Ascending aorta (tissue), 2 donors: ENCODE measurements around the gene SULT1A3. TPM values are rescaled to one million over a fixed set of nuclear protein-coding genes. Genes with fewer than 3 reads are reported as not detected.
"Not testable (repeated sequence)": the region's sequence is repeated elsewhere in the genome, so short reads cannot be mapped to it uniquely, and the experiment has no call there.

Experiments used
- DNase-seq, 2 donors: peaks; one replicate each; pipeline ENCODE4 v3.0.0-alpha.2; 2019; ENCODE audit warnings: low spot score in 2 of 2
- H3K27ac ChIP-seq, 2 donors: fragments of 200-600 bp; sonication (generic); one replicate each; pipeline ENCODE4 v1.5.1; 2016 to 2017; ENCODE audit warnings: mild to moderate bottlenecking in 1 of 2
- H3K27me3 ChIP-seq: fragments of 200-600 bp; sonication (generic); one replicate; pipeline ENCODE4 v1.5.1; 2017
- H3K36me3 ChIP-seq, 2 donors: fragments of 200-600 bp; sonication (generic); one replicate each; pipeline ENCODE4 v1.5.1; 2016
- H3K4me1 ChIP-seq, 2 donors: fragments of 200-600 bp; sonication (generic); one replicate each; pipeline ENCODE4 v1.5.1; 2016 to 2017; ENCODE audit warnings: mild to moderate bottlenecking in 1 of 2
- H3K4me3 ChIP-seq, 2 donors: fragments of 200-600 bp; sonication (generic); one replicate each; pipeline ENCODE4 v1.5.1; 2016 to 2017; ENCODE audit warnings: mild to moderate bottlenecking in 1 of 2
- H3K9me3 ChIP-seq, 2 donors: fragments of 200-600 bp; sonication (generic); one replicate each; pipeline ENCODE4 v1.5.1; 2016
- intact Hi-C: fragments of 100-400 bp; cut with DNase I; formaldehyde crosslinking; loops from one replicate; pipeline ENCODE4 v1.15.1; 2023
- total RNA-seq: library from RNA; depleted of rRNA; stranded (reverse); fragments of >200 nt; gene quantifications from one replicate; pipeline ENCODE4 v1.1.0, GENCODE V29; 2016

Gene SULT1A3
- total RNA-seq, 1 donor from 2014 or later = 14.8 TPM

DNA sequence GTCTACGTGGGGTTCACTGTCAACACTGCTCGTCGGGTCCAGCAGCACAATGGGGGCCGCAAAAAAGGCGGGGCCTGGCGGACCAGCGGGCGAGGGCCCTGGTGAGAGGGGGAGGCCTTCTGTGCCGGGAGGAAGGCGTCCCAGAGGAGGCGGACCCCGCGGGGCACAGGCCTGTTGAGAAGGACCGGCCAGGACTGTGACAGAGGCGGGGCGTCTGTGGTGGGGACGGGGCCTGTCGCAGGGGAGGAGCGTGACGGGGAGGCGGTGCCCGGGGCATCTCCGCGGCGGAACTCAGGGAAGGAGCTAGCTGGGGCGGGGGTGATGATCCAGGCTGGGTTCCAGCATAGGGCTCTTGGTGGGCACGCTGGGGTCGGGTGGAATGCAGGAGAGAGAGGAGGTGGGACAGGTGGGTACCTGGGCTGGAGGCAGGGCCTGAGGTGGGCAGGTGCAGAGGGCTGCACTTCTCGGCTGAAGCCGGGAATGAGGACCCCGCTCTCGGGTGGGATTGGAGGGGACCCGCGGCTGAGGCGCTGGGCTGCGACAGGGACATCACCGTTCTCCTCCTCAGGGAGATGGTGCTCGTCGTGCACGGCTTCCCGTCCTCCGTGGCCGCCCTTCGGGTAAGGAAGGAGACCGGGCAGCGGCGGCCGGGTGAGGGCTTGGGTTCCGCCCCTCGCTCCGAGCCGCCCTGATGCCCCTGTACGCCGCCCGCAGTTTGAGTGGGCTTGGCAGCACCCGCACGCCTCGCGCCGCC, 4.7 kb upstream of the SULT1A3 start:
- H3K27ac ChIP-seq = peak overlapping the region in 1 of 2 donors; percentile 46
- H3K4me3 ChIP-seq = peak overlapping the region in 1 of 2 donors; percentile 66
- peak in 1 of 2 donors; percentile 50 for DNase-seq

DNA sequence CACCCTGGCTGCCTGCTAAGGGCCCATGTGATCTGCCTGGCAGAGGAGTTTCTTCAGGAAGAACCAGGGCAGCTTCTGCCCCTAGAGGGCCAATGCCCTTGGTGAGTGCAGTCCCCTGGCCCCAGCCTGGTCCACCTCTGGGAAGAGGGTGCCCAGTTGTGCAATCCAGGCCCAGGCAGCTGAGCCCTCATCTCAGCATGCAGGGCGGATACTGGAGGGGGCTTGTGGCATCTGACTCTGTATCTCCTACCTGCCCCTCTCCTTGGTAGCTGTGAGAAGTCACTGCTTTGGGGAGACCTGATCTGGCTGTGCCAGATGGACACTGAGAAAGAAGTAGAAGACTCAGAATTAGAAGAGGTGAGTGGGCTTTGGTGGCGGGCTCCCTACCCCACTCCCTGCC, 2.1 kb upstream of the SULT1A3 start:
- H3K9me3 ChIP-seq, H3K27me3 ChIP-seq, H3K27ac ChIP-seq, intact Hi-C loops, H3K4me3 ChIP-seq, H3K4me1 ChIP-seq, H3K36me3 ChIP-seq: not testable (repeated sequence)
- DNase-seq = peak; percentile 5 to 44

More for the DNA sequence above, 4.7 kb upstream of the SULT1A3 start:
- H3K9me3 ChIP-seq, intact Hi-C loops, H3K27me3 ChIP-seq, H3K4me1 ChIP-seq, H3K36me3 ChIP-seq: not testable (repeated sequence)

DNA sequence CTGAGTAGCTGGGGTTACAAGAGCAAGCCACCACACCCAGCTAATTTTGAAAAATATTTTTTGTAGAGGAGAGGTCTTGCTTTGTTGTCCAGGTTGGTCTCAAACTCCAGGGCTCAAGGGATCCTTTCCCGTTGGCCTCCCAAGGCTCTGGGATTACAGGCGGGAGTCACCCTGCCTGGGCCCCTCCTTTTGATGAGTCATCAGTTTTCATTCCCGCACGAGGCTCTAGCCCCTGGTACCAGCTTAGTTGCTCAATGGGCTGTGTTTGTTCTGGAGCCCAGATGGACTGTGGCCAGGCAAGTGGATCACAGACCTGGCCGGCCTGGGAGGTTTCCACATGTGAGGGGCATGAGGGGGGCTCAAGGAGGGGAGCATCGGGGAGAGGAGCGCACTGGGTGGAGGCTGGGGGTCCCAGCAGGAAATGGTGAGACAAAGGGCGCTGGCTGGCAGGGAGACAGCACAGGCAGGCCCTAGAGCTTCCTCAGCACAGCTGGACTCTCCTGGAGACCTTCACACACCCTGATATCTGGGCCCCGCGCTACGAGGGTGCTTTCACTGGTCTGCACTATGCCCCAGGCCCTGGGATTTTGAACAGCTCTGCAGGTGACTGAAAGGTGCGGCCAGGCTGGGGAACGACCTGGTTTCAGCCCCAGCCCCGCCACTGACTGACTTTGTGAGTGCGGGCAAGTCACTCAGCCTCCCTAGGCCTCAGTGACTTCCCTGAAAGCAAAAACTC, 721 bp downstream of the SULT1A3 start:
- DNase-seq, H3K27me3 ChIP-seq, H3K27ac ChIP-seq, H3K9me3 ChIP-seq, H3K36me3 ChIP-seq, H3K4me1 ChIP-seq, H3K4me3 ChIP-seq, intact Hi-C loops: not testable (repeated sequence)

DNA sequence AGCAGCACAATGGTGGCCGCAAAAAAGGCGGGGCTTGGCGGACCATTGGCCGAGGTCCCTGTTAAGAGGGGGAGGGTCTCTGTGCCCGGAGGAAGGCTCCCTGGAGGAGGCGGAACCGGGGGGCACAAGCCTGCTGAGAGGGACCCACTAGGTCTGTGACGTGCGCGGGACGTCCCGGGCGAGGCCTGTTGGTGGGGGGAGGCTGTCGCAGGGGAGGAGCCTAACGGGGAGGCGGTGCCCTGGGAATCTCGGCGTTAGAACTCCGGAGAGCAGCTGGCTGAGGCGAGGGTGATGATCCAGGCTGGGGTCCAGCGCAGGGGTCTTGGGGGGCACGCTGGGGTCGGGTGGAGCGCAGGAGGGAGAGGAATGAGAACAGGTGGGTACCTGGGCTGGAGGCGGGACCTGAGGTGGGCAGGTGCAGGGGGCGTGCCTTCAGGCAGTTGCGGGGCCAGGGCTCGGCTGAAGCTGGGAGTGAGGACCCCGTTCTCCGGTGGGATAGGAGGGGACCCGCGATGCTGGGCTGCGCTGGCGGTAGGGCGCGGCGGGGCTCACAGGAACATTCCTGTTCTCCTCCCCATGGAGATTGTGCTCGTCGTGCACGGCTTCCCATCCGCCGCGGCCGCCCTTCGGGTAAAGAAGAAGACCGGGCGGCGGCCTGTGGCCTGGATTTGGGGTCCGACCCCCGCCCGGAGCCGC, 6.6 kb downstream of the SULT1A3 start:
- not testable (repeated sequence) for H3K9me3 ChIP-seq, H3K27ac ChIP-seq
- peak in 1 of 2 donors; percentile 27 for DNase-seq

DNA sequence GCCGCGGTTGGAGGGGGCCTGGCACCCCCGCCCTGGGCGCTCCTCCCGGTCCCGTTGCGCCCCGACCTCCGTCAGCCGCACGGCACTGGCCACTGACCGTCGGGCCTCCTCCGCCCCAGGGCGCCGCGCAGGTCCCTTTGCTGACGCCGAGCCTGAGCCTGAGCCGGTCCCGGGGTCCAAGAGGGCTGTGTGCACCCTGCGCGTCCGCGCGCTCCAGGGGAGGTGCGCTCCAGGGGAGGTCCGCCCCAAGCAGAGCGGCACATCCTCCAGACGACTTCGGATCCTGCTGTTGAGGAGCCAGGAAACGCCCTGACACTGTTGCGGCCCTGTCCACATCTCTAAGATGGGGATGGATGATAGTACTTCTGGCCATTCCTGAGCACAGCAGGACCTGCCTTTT, 7.2 kb downstream of the SULT1A3 start:
- H3K4me3 ChIP-seq = peak overlapping the region; percentile 48 to 68
- H3K27ac ChIP-seq, H3K4me1 ChIP-seq, H3K9me3 ChIP-seq, DNase-seq, intact Hi-C loops, H3K36me3 ChIP-seq, H3K27me3 ChIP-seq: not testable (repeated sequence)

More for the DNA sequence above, 6.6 kb downstream of the SULT1A3 start:
- H3K27me3 ChIP-seq, H3K36me3 ChIP-seq, H3K4me1 ChIP-seq, intact Hi-C loops: not testable (repeated sequence)
- peak overlapping the region; percentile 48 to 68 for H3K4me3 ChIP-seq

DNA sequence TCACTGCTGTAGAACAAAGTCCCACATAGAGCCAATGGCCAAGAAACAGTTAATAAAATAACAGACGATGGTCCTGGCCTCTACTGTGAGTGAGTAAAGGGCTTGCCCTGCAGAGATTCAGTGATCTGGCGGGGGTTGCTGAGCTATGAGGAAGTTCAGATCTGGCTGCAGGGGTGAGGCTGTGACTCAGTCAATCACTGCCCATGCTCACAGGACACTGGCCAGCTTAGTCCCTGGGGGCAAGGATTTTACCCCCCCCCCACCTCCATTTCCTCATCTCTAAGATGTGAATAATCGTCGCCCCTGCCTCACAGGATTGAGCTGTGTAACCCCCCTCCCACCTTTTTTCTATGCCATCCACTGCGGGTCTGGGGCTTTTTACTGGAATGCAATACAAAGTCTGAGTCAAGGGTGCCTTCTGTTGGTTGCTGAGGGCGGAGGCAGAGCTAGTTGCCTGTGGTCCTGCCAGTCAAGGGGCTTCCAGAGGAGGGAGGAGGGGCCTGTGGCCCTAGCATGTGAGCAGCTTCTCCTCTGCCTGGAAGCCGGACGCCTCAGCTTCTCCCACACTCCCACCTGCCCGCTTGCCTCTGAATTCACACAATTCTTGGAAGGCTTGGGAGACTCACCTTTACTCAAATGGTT, 8.1 kb downstream of the SULT1A3 start:
- H3K36me3 ChIP-seq, H3K4me3 ChIP-seq, H3K9me3 ChIP-seq, intact Hi-C loops, H3K27ac ChIP-seq, H3K4me1 ChIP-seq, H3K27me3 ChIP-seq: not testable (repeated sequence)
- peak; percentile 9 to 70 for DNase-seq

DNA sequence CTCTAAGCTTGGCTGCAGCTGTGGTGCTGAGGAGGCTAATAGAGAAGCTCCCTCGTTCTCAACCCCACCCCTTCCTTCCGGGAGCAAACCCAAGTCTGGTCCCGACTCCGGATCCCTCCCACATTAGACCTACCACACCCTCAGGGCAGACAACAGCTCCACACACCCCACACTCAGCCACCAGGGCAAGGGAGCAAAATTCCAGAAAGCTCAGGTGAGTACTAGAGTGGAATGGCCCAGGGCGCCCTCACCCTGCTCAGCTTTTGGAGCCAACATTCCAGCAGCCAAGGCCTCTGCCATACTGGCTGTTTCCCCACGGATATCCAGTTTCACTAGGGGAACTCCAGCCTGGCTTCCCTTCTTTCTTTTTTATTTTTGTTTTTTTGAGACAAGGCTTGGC, 10.0 kb downstream of the SULT1A3 start:
- H3K36me3 ChIP-seq, intact Hi-C loops, H3K4me3 ChIP-seq, H3K4me1 ChIP-seq, H3K27me3 ChIP-seq, H3K9me3 ChIP-seq, H3K27ac ChIP-seq: not testable (repeated sequence)
- DNase-seq = peak; percentile 26 to 64

DNA sequence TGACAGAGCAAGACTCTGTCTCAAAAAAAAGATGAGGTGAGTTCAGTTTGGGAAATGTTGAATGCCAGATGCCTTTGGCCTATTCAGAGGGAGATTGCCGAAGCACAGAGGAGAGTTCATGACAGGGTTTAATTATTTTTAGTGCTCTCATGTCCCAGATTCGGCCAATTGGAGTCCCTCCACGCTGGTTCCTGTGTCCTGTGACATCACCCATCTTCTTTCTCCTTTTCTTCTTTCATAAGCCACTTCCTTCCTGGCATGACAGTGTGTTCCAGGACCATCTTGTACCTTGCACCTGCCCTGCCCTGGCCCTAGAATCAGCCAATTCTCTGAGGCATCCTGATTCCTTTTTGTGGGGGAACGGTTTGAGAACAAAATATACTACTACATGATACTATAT, 12.4 kb downstream of the SULT1A3 start:
- H3K36me3 ChIP-seq, H3K9me3 ChIP-seq, H3K27ac ChIP-seq, DNase-seq, H3K4me1 ChIP-seq, H3K4me3 ChIP-seq, intact Hi-C loops, H3K27me3 ChIP-seq: not testable (repeated sequence)

DNA sequence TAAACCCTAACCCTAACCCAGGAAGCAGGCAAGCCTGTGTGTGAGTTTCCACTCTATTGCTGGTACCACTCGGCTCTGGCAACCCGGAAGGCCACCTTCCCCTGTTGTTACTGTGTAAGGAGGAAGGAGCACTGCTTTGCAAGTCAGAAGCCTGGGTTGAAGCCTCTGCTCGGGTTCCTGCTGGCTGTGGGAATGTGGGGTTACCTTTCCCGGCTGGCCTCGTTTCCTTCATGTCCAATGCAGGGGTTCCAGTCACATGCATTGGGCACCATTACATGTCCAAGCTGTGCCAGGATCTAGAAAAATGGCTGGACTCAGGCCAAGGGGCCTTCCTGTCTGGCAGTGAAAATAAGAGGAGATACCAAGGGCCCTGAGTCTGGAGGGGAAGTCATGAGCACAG, 18.0 kb downstream of the SULT1A3 start:
- H3K27ac ChIP-seq, H3K27me3 ChIP-seq, intact Hi-C loops, H3K36me3 ChIP-seq, H3K9me3 ChIP-seq, H3K4me3 ChIP-seq, H3K4me1 ChIP-seq: not testable (repeated sequence)
- peak in 1 of 2 donors; percentile 50 for DNase-seq

DNA sequence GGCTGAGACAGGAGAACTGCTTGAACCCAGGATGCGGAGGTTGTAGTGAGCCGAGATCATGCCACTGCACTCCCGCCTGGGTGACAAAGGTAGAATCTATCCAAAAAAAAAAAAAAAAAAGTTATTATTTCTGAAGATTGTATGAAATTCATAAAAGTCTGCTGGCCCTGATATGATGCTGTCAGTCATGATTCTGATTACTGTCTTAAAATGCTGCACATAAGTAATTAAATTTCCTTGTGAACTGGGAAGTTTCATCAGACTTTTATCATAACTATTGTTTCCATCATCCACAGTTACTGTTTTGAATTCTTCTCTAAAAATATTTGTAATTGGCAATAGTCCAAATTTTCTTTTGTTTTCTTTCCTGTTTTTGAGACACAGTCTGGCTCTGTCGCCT, 49.3 kb downstream of the SULT1A3 start, which contains the start of gene NPIPB13:
NPIPB13 (minus strand) TSS at position 101 of the 400 bp plus-strand sequence. CDS start 2,906 bp downstream, outside the sequence.
- H3K36me3 ChIP-seq, H3K27ac ChIP-seq, H3K9me3 ChIP-seq, DNase-seq, intact Hi-C loops, H3K4me3 ChIP-seq, H3K27me3 ChIP-seq, H3K4me1 ChIP-seq: not testable (repeated sequence)

Other genes with a start within 250 kb of the SULT1A3 start
- gene TMEM219, start 237.2 kb upstream of the SULT1A3 start, total RNA-seq = 49.2 TPM
- gene TAOK2, start 225.4 kb upstream of the SULT1A3 start, total RNA-seq = 101 TPM
- 2.0 TPM for gene HIRIP3, start 203.6 kb upstream of the SULT1A3 start, total RNA-seq
- 44.1 TPM for gene INO80E, start 203.0 kb upstream of the SULT1A3 start, total RNA-seq
- gene DOC2A, start 188.2 kb upstream of the SULT1A3 start, total RNA-seq = not detected
- not detected for gene C16orf92, start 176.1 kb upstream of the SULT1A3 start, total RNA-seq
- not detected for gene TLCD3B, start 168.0 kb upstream of the SULT1A3 start, total RNA-seq
- 1,202 TPM for gene ALDOA, start 133.5 kb upstream of the SULT1A3 start, total RNA-seq
- 50.7 TPM for gene PPP4C, start 123.3 kb upstream of the SULT1A3 start, total RNA-seq
- gene TBX6, start 107.3 kb upstream of the SULT1A3 start, total RNA-seq = 0.75 TPM
- gene YPEL3, start 103.0 kb upstream of the SULT1A3 start, total RNA-seq = 98.6 TPM
- 0.53 TPM for gene GDPD3, start 85.7 kb upstream of the SULT1A3 start, total RNA-seq
- gene MAPK3, start 76.0 kb upstream of the SULT1A3 start, total RNA-seq = 115 TPM
- 69.4 TPM for gene CORO1A, start 15.7 kb upstream of the SULT1A3 start, total RNA-seq
- gene BOLA2B, start 5.6 kb upstream of the SULT1A3 start, total RNA-seq = 643 TPM
- gene SLX1A, start 5.4 kb upstream of the SULT1A3 start, total RNA-seq = 44.6 TPM
- gene NPIPB13, start 49.2 kb downstream of the SULT1A3 start, total RNA-seq = 1.3 TPM
- 15.1 TPM for gene CD2BP2, start 156.1 kb downstream of the SULT1A3 start, total RNA-seq
- gene TBC1D10B, start 171.2 kb downstream of the SULT1A3 start, total RNA-seq = 20.9 TPM
- gene MYL11, start 175.5 kb downstream of the SULT1A3 start, total RNA-seq = not detected
- not detected for gene SEPTIN1, start 183.3 kb downstream of the SULT1A3 start, total RNA-seq
- 25.1 TPM for gene ZNF48, start 196.2 kb downstream of the SULT1A3 start, total RNA-seq
- gene ZNF771, start 208.4 kb downstream of the SULT1A3 start, total RNA-seq = 49.6 TPM
- gene DCTPP1, start 230.8 kb downstream of the SULT1A3 start, total RNA-seq = 7.2 TPM
- gene SEPHS2, start 246.6 kb downstream of the SULT1A3 start, total RNA-seq = 22.8 TPM